Fibroblast of skin of abdomen (primary cell): ENCODE results near the gene PARS2.

Source experiments
- DNase-seq: peaks from one replicate; pipeline ENCODE4 v3.0.0-alpha.2; 2013

Gene PARS2

DNA sequence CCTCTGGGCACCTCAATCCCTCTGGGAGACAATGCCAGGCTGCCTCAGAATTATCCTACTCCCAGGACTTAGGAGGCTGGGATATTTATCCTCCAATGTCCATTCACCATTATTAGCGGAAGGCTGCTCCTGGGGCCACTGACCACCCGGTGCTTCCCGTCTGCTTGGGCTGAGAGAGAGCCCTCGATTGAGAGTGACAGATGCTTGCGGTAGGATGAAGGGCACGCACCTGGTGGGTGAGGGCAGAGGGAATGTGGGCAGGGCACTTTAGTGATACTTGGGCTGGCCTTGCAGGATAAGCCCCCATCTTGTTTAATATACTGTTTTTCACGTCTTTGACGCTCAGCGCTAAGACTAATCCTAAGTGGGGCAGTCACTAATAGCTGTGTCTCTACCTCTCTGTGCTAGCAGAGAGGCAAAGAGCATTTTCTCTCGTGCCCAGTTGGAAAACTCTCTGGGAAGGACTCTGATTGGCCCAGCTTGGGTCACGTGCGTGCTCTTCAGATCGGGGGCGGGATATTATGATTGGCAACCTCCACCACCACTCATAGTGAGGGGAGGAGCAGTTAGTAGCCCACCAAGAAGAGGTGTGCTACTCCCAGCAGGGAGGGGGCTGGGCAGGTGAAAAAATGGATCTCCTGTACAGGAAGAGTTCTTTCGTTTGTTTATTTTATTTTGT lies 10.6 kb upstream of the PARS2 start:
- no peak for DNase-seq

DNA sequence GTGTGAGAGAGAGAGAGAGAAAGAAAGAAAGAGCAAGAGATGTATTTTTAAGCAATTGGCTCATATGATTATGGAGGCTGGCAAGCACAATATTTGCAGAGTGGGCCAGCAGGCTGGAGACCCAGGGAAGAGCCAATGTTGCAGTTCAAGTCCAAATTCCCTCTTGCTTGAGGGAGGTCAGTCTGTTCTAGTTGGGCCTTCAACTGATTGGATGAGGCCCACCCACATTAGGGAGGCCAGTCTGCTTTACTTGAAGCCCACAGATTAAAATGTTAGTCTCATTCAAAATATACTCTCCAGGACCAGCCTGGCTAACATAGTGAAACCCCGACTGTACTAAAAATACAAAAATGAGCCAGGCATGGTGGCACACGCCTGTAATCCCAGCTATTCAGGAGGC lies 8.6 kb upstream of the PARS2 start:
- DNase-seq, result no peak

- no peak for DNase-seq
These were observed 3.8 kb upstream of the PARS2 start for GRCh38 chr1:54768093-54768492.

GRCh38 chr1:54767526-54767925 lies 3.2 kb upstream of the PARS2 start:
- no peak for DNase-seq

- DNase-seq, result no peak
These were observed 2.4 kb upstream of the PARS2 start for GRCh38 chr1:54766726-54767125.

DNA sequence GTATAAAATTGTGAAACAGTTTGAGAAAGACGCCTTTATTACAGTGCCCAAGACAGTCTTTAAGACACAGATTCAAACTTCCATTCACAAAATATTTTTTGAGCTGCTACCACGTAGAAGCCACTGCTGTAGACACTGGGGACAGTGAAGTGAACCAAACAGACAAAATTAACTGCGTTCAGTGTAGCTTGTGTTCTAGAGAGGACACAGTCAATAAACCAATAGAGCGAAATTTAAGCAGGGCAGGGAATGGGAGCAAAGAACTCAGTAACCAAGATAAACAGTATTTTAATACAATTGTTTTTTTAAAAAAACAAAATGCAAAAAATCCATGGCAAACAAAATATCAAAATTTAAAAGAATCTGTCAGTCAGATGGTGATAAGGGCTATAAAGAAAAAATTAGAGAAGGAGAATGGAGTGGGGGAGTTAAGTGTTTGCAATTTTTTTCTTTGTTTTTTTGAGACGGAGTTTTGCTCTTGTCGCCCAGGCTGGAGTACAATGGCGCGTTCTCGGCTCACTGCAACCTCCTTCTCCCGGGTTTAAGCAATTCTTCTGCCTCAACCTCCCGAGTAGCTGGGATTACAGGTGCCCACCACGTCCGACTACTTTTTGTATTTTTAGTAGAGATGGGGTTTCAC lies 719 bp upstream of the PARS2 start:
- no peak for DNase-seq

DNA sequence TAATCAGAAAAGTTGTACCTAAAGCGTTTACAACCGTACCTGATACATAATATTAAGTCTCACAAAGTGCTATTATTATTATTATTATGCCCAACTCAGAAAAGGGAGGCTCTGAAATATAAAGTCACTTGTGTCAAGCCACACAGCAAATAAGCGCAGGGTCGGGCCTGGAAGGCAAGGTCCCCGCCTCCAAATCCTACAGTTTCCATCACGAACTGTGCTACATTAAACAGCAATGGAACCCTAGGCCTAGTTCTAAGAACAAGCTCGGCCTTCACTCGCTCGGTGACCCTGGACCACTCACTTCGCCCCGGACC lies 549 bp downstream of the PARS2 start:
- no peak for DNase-seq

DNA sequence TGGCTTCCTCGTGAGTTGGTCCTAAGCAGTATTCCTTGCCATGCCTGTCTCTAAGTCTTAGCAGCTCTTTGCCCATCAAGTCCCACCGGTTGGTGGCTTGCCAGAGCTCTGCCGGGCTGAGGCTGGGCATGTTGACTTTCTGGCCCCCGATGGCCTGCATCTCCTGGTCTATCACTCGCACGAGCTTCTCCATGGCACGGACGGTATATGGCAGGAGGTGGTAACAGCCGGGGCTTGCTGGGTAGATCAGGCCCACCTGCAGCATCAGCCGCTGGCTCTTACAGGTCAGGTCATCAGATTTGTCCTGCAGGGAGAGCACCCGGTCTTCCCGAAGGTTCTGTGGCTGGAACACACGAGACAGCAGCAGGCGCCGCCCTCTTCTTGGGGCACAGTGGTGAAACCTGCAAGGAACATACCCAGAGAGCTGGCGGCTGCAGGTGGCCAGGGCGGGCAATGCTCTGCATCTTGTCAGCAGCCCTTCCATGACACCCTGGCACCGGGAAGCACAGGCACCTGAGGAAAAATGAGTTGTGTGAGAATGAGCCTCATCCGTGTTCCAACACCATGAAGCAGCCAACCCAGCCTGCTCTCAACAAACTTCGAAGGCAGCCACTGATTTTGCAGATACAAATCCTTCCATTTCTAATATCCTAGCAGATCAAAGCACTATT lies 5.5 kb downstream of the PARS2 start:
- DNase-seq, result no peak

GRCh38 chr1:54757833-54758232 lies 6.5 kb downstream of the PARS2 start:
- DNase-seq, result no peak

DNA sequence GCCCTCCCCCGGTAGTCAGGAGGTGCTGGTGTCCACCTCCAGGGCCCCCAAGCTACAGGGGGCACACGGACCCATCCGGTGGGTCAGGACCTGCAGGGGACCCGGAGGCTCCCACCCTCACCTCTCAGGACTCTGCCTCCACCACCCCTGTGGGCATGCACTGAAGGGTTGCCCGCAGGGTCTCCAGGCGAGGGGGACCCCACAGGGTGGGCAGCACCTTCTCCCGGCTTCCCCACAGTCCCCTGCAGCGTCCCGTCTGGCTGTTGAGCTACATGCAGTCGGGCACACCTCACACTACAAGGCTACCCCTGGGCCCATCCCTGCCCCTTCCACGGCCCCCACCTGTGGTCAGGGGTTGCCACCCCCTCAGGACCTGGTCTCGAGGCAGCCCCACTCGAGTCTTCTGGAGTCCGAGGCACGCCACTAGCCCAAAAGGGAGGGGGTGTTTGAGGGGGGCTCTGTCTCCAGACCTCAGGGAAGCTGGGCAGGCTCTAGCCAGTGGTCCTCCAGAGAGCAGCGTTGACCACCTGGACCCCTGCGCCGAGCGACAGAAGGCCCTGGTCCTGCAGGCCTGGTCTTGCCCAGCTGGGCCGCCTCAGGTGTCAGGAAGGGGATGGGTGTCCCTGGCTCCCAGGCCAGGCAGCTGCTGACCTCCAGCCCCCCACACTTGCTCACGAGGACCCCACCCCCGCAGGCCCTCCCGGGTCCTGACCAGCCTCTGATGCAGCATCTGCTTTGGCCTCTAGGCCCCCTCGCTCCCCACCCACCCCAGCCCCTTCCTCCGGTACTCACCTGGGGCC lies 9.6 kb downstream of the PARS2 start:
- no peak for DNase-seq

GRCh38 chr1:54754045-54754444 lies 10.3 kb downstream of the PARS2 start:
- no peak for DNase-seq

- no peak for DNase-seq
These were observed 12.9 kb downstream of the PARS2 start for GRCh38 chr1:54751426-54751825.

- no peak for DNase-seq
These were observed 13.7 kb downstream of the PARS2 start for GRCh38 chr1:54750596-54750995.

DNA sequence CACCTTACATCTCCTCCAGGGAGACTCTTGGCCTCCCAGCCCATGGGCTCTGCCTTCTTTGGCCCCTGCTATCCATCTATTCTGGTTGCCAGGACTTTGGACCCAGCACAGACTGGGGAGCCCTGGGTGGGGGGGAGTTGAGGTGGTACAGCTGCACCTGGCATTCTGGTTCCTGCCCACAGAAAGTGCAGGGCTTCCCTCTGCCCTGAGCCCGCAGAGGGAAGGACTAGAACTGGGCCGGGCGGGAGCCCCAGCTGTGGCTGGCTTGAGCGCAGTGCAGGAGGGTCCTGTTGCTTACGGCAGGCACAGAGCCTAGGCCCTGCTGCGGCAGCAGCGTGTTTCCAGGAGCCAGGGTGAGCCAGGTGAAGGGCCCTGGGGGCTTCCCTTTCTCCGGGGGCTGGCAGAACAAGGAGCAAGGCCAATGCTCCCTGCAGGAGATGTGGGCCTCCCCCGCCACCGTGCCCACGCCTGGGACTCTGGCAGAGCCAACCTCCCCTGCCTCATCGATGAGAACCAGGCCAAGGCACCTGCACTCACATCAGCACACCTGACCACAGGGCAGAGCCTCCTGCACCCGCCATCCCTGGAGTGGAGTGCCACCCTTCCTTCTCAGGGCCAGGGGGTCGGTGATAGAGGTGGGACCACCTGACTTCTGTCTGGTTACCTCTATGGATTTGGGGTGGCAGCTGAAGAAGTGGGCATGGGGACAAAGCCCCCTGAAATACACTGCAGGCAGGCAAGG lies 16.1 kb downstream of the PARS2 start:
- DNase-seq, result no peak

DNA sequence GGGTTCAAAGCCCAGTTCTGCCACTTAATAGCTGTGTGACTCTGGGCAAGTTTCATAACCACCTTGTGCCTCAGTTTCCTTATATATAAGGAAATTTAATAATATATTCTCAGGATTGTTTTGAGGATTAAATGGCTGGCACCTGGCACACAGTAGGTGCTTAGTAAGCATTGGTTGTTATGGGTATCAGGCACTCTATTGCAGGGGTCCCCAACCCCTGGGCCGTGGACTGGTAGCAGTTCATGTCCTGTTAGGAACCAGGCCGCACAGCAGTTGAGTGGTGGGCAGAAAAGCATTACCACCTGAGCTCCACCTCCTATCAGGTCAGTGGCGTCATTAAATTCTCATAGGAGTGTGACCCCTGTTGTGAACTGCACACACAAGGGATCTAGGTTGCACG lies 18.5 kb downstream of the PARS2 start:
- no peak for DNase-seq

- DNase-seq, result no peak
These were observed 19.0 kb downstream of the PARS2 start for GRCh38 chr1:54745274-54745673.

GRCh38 chr1:54744696-54745095 lies 19.6 kb downstream of the PARS2 start:
- DNase-seq, result no peak

DNA sequence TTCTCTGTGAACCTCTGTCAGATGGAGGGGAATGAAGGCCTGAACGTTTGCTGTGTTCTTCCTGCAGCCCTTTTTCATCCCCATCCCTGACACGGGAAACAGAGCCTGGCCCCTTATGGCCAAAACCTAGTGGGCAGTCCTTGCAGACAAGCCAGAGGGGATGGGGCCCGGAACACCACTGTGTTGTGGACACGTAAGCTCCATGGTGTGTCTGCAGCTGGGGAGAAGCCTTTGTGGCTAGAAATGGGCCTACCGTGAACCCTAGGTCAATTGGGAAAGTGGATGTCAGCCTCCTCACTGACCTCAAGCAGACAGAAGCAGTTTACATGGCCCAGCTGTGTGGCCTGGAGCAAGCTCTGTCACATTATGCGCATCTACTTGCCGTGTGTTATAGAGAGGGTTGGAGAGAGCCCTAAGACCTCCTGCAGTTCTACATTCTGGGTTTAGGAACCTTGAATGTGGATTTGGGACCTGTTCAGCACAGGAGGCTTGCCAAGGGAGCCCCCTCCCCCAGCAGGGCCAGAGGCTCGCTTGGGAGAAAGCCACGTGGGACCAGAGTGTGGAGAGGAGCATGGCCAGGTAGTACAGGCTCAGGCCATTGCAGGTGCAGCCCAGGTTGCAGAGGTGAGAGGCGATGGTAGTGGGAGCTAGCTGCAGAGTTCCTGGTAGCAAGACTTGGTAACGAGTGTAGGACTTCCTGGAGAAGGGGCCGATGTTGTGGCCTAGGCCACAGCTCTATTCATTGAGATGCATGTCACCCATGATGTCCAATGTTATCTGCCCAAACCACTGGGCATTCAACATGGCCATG lies 20.7 kb downstream of the PARS2 start:
- no peak for DNase-seq

GRCh38 chr1:54742282-54742681 lies 22.0 kb downstream of the PARS2 start:
- DNase-seq, result peak; percentile 22

DNA sequence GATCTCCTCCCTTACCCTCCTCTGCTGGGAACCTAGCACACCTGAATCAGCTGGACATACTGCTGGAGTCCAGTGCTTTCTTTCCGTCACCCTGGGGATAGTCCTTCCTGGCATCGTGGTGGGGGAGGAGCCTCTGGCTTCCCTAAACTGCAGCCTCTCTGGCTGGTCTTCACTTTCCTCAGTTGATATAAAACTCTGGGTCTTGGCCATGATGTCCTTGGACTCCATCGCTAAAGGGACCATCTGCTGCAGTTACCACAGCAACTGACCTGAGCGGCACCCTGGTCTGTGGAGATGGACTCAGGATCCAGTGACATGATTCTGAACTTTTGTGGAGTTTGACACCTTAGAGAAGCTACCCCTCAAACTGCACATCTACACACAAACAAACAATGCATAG lies 22.8 kb downstream of the PARS2 start:
- DNase-seq, result no peak

DNA sequence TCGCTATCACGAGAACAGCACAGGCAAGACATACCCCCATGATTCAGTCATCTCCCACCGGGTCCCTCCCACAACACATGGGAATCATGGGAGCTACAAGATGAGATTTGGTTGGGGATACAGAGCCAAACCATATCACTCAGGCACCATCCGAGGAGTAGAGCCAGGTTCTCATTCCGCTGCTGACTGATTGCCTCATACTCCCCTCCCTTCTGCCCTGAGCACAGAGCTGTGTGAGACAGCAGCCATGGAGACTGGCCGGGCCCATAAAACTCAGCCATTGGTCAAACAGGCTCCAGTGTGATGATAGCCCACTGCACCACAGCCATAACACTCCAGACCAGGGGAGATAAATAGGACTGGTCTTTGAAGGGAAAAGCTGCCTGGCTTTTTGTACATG lies 26.1 kb downstream of the PARS2 start:
- no peak for DNase-seq

- no peak for DNase-seq
These were observed 27.6 kb downstream of the PARS2 start for GRCh38 chr1:54736685-54737084.
